GM18526 (cell line): Measurements from ENCODE around the gene ZFAND2A.

Experiments
- POLR2A ChIP-seq: IDR thresholded peaks from 3 replicates; pipeline ENCODE4 v1.6.1; 2011; ENCODE audit not compliant: insufficient read length; ENCODE audit errors: extremely low read depth

ZFAND2A gene

DNA sequence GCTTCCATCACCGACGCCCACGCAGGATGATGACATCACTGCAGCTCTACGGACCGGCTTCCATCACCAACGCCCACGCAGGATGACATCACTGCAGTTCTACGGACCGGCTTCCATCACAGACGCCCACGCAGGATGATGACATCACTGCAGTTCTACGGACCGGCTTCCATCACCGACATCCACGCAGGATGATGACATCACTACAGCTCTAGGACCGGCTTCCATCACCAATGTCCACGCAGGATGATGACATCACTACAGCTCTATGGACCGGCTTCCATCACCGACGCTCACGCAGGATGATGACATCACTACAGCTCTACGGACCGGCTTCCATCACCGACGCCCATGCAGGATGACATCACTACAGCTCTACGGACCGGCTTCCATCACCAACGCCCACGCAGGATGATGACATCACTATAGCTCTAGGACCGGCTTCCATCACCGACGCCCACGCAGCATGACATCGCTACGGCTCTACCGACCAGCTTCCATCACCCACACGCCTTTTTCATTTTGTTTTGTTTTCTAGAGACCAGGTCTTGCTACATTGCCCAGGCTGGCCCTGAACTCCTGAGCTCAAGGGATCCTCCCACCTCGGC, 42.6 kb downstream of the ZFAND2A start:
- no peak for TF ChIP-seq POLR2A

DNA sequence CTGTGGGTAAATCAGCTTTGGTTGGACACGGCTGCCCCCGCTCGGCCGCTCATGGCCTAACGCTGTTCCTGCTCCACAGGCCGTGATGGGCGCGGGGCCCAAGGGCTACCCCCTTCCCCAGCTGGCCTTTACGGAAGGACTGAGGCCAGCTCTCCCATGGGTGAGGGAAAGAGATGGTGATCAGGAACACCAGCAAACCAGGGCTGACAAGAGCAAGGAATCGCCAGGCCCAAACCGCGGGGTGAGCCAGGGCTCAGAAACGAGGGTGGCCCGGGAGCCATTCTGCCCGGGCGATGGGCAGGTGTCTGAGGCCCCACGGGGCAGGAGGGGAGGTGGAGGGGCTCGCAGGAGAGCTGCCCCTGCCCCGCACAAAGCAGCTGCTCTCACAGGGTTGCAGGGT, 45.5 kb downstream of the ZFAND2A start:
- TF ChIP-seq POLR2A, result no peak

DNA sequence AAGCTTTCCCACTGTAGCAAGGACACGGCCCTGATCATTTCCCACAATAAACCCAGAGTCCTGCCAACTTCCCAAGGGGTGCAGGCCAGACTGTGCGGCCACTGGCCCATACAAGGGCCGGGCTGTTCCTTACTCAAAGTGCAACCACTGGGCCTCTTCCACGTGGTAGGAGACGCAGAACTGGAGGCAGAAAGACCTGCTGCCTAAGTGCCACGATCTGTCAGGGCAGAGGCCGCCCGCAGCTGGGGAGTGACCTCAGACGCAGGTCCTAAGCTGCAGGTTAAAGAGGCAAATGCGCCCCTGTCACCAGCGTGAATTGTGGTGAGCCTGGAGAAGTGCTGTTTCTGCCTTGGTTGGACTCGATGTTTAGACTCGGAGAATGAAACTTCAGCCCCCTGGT, 45.9 kb downstream of the ZFAND2A start:
- TF ChIP-seq POLR2A, result no peak

DNA sequence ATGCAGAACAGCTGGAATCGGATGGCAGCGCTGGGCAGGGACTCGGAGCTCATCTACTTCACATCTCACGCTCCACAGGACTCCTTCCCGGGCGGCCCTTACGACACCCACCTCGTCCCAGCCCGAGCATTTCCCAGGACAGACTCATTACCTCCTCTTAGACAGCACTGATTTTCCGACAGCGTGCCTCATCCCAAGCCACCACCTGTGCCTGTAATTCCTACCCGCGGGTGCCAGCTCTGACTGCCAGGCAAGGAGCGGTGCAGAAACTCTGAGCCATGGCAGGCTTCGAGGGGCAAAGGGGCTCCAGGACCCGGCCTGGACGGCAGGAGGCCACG, 46.5 kb downstream of the ZFAND2A start:
- no peak for TF ChIP-seq POLR2A

DNA sequence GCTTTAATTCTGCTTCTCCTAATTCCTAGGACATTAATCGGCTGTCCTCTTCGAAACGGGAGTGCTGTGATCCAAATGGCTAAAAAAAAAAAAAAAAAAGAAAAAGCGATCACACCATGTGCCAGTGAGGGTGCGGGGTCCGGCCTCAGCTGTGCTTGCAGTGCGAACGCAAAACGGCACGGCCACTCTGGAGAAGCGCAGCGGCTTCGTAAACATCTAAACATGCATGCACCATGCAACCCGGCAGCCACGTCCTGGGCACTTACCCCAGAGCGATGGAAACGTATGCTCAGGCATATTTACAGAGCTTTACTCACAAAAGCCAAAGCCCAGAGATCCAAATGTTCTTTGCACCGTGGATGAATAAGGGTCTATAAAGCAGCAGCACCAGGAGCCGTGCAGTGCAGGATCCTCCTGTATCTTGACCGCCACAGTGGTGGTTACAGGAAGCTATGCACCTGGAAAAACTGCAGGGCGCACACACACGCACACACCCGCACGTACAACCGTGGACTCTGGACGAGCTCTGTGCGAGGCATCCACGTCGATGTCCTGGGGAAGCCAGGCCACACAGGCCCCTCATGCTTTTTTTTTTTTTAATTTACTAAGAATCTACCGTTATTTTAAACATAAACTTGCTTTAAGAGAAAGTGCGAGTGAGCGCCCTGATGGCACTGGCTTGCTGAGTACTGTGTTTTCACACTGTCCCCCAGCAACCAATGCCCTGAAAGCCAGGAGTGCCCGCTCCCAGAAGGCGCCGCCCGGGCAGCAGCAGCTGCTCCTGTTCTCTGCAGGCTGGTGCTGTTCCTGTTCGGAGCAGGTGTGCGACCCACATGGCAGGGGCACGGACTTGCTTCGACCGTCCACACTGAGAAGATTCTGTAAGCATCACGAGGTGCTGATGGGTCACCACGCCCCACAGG, 47.1 kb downstream of the ZFAND2A start:
- no peak for TF ChIP-seq POLR2A

DNA sequence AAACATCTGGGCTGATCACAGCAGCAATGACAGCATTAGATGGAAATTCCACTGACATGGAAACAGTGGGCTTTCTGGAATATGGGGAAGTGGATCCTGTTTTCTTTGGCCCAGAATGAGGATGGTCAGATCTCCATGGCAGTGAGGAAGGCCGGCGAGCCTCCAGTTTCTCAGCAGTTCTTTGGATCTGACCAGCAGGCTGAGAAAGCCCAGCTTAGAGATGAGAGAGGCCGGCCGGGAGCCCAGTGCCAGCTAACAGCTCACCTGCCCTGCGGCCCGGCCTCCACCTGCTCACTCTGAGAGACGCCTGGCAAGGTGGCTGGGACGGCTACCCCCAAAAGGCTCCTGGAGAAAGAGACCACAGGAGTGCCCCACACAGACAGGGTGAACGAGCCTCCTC, 47.9 kb downstream of the ZFAND2A start:
- TF ChIP-seq POLR2A, result no peak

DNA sequence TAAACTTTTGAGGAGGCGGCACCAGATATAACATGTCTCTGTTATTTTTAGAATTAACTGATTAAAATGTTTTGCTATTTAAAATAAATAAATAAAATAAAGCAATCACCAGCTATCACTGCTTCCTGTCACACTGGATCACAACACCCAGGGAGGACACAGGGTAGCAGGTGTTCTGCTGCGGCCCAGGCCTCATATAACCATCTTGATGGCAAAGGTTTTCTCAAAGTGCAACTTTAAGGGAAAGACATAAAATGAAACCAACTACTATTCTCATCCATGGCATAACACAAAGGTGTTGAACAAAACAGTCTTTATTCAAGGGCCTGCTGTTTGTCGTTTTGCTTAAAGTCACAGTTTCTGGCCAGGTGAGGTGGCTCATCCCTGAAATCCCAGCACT, 48.8 kb downstream of the ZFAND2A start:
- TF ChIP-seq POLR2A, result no peak

DNA sequence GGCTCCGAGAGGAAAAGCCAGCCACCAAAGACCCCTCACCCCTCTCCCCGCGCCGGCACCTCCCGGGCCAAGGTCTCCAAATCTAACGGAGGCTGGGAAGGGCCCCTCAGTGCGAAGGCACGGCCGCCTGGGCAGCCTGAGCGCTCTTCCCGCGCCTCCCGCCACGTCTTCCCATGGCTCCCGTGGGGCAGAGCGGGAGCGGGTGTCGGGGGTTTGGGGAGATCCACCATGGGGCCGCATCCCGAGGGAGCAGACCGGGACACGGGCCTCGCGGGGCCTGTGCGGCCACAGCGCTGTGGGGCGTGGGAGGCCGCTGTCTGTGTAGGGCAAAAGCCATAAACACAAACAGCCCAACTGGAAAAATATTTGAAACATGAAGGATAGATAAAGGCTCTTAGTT, 49.6 kb downstream of the ZFAND2A start:
- no peak for TF ChIP-seq POLR2A

DNA sequence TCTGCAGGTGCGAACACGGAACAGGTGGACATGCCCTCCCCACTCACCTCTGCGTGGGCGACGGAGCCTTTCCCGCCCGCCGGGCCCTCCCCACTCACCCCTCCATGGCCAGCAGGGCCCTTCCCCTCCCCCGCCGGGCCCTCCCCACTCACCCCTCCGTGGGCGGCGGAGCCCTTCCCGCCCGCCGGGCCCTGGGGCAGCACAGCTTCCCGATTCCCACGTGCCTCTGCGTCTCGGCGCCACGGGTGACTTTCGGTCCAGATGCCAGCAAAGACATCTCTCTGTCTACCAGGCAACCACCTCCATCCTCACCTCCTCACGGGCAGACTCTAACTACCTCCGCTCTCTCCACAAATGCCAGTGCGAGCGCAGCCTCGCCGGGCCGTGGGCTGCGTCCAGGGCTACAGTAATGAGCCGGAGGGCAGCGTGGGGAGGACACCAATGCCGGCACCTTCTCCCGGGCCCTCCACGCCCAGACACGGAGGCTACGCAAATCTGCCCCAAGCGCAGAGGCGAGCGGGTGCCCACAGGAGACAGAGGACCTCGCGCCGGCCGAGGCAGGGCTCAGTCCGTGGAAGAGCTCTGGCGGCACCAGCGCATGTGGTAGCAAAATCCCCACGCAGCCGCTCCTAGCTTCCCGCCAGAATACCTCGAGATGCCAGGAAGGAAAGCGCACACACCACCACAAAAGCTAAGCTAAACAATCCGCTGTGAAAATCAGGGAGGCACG, 50.2 kb downstream of the ZFAND2A start:
- TF ChIP-seq POLR2A, result no peak

DNA sequence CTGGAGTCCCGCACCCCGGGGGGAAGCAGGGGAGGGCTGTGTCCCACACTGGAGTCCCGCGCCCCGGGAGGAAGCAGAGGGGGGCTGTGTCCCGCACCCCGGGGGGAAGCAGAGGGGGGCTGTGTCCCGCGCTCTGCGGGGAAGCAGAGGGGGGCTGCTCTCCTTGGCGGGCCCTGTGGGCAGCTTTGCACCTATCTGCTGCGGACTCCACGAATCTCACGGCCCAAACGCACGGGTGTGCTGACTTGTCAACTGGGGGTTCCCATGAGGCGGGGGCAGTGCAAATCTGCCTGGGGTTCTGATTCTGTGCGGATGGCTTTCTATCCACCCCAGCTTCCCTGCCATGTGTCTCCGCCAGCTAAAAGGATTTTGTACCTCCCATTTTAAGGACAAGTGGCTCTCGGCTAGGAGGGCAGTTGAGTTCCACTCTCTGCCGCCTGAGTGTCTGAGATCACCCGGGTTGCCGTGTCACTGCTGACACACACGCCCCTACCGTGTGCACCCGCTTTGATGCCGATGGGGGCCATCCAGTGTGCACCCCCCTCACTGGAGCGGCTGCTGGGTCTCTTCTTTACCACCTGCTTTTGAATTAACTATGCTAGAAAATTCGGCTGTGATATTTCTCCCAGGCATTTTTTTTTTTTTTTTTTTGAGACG, 51.6 kb downstream of the ZFAND2A start:
- TF ChIP-seq POLR2A, result no peak

DNA sequence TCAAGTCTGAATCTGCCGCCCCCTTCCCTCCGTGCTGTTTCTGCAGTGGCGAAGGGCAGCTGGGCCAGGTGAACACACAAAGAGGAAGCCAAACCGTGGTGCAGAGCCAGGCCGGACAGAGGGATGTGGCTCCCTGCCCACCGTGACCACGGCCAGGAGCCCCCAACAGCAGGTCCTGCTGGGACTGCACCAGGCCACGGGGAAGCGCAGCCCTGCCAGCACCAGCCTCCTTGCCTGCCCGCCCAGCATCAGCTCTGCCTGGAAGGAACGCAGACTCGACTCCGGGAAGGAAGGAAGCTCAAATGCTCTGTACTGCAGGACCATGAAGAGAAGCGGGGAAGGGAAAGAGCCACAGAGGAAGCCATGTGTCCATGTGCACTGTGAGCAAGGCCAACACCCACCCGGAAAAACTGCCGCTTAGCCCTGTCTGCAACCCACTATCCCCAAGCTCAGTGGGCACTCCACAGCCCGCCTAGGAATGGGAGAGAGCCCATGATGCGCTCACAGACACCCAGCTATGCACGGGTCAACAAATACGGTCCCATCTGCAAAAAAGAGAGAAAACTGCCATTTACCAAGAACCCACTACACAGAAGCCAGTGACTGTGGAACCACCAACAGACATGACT, 53.1 kb downstream of the ZFAND2A start:
- TF ChIP-seq POLR2A, result no peak

DNA sequence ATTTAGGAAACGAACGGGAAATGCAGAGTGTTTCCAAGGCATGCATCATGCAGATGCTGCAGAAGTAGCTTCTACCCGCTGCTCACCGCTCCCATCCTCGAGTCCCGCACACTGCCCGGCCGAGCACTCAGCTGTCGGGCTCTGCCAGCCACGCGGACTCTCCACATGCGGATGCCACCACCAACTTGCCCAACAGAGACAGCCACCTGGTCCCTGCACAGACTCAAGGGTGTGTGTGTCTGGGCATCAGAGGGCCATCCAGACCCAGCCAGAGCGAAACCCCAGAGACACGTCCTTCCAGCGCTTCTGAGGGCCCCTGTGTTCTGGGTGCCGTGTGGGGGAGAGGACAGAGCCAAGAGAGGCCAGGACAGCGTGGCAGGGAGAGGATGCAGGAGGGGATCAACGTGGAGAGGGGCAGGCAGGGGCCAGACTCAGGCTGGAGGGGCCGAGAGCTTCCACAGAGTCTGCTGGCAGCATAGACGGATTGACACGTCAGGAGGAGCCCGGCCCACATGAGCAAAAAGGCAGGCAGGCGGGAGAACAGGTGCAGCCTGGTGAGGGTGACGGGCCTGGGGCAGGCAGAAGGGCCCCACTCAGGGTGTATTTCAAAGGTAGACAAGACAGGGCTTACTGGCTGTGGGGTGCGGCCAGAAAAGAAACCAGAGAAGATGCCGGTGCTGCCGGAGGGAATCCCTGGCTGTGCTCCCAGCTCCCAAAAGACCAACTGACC, 53.8 kb downstream of the ZFAND2A start:
- no peak for TF ChIP-seq POLR2A

DNA sequence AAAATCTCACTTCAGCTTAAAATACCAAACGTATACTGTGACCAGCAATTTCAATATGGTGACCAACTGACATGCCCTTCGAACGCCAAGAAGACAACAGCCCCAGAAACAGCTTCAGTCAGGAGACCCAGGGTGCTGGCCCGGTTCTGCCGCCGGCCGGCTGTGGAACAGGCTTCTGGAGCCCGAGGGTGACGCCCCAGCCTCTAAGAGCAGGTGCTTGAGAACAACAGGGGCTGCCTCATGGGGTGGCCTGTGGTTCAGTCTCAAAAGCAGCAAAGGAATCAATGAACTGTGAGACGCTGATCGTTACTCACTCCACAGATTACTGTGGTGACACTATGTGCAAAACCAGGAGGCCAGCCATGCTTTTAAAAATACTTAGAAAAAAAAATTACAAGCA, 54.8 kb downstream of the ZFAND2A start:
- TF ChIP-seq POLR2A, result no peak

DNA sequence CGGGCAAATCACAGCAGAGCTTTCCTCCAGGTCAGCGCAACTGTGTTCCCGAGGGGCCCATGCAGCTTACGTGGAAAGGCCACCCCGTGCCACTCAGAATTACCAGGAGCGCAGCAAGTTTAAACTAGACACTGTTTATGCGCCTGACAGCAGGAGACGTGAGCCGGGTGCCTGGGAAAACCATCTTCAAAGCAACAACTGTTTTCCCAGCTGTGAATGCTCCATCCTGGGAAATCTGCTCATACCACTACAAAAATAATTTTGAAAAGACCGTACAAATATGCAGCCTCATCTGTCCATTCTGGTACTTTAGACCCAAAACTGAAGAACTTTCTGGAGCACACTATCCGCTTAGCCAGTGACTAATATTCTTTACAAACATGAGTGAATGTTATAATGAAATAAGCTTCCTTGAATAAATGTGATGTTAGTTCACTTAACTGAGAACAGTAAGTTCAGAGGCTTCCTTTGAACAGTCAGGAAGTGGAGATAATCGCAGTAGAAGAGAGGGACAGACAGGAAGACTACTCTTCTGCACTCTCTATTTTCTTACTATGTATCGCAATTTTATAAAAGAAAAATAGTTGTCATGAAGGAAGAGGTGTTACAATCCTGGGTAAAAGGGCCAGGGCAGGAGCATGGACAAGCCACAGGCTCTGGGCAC, 55.3 kb downstream of the ZFAND2A start:
- no peak for TF ChIP-seq POLR2A
